ENCODE measurements around the gene KLLN. TPM values are rescaled to one million over a fixed set of nuclear protein-coding genes. Genes with fewer than 3 reads are reported as not detected.

KLLN gene
- total RNA-seq, 2 experiments from 2014 or later = 0.17 to 0.21 TPM

Other genes with a start within 250 kb of the KLLN start
- under 1 TPM in 1 of 2 experiments, not detected in 1; 0.38 TPM for gene PAPSS2, start 203.7 kb downstream of the KLLN start, total RNA-seq
- 10 to 100 TPM; 47.4 to 53.7 TPM for gene ATAD1, start 45.3 kb downstream of the KLLN start, total RNA-seq
- 10 to 100 TPM; 30.4 to 34.9 TPM for gene PTEN, start 92 bp upstream of the KLLN start, total RNA-seq